Activated CD8-positive, alpha-beta memory T cell treated with anti-CD3 and anti-CD28 coated beads for 36 hours (primary cell): ENCODE measurements around the gene ARHGAP28. TPM values are rescaled to one million over a fixed set of nuclear protein-coding genes. Genes with fewer than 3 reads are reported as not detected.
"Not testable (repeated sequence)": the region's sequence is repeated elsewhere in the genome, so short reads cannot be mapped to it uniquely, and the experiment has no call there.

ENCODE experiments used
- CTCF ChIA-PET: fragments of 350-600 bp; sonication (Branson Sonifier 250); formaldehyde crosslinking; loops from one replicate; lab custom pipeline; 2021; ENCODE audit warnings: antibody characterized with exemption; lab: Charles Lee
- POLR2A ChIA-PET: fragments of 350-600 bp; sonication (Branson Sonifier 250); formaldehyde crosslinking; loops from one replicate; lab custom pipeline; 2021; ENCODE audit warnings: antibody characterized with exemption; lab: Charles Lee
- total RNA-seq, 2 experiments: library from RNA; stranded (reverse); gene quantifications; one replicate each; pipeline ENCODE4 v1.2.3, GENCODE V29; 2021

Gene ARHGAP28
- total RNA-seq, 2 experiments from 2014 or later = not detected

DNA sequence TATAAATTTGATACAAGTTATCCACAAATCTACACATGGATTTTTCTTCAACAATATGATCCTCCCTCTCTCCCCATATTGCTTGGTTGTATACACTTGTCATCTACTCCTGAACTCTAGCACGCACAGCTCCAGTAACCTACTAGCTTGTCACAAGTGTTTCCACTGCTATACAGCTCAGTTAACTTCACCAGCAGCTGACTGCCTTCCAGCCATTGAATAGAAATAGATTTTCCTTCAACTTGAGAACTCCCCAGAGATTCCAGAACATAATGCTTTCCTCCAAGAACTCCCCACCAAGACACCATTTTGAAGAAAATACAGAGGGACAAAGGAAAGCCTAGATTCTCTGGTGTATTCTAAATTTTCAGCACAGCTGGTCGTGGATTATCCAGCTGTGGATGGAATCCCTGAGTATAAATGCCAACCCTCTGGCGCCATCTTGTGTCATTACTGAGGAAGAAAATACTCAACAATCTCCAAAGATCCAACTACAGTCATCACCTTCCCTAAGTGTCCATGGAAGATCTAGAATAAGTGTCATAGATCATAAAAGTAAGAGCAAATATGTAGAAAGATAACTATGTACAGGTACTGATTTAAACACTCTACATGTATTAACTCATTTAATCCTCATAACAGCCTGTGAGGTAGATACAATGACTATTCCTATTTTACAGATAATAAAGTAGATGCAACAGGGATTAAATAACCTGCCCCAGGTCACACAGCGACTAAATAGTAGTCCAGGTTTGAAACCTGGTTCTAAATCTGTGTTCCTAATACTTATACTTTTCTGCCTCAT, 156.7 kb downstream of the ARHGAP28 start:
- CTCF ChIA-PET = no interaction called here
- POLR2A ChIA-PET = no interaction called here

DNA sequence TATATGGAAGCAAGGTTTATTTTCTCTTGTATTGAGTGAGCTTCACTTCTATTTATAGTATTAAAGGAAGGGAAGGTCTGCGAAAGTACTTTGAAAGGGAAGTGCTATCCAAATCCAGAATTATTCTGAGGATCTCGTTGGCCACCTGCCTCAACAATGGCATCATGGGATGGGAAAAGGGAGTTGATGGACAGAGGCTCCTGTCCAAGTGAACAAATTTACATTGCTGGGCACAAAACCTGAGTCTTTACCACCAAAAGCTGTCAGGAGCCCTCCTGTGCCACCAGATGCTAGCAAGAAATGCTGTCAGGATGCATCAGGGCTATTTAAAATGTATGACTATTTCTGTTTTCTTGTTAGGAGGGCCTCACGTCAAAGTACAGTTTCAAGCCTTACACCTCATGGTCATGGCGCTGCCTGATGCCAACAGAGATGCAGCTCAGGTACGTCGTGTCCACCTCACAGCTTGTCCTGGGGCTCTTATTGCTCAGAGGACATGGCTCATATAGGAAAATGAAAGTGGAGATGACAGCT, 157.3 kb downstream of the ARHGAP28 start:
- POLR2A ChIA-PET = no interaction called here
- CTCF ChIA-PET = no interaction called here

DNA sequence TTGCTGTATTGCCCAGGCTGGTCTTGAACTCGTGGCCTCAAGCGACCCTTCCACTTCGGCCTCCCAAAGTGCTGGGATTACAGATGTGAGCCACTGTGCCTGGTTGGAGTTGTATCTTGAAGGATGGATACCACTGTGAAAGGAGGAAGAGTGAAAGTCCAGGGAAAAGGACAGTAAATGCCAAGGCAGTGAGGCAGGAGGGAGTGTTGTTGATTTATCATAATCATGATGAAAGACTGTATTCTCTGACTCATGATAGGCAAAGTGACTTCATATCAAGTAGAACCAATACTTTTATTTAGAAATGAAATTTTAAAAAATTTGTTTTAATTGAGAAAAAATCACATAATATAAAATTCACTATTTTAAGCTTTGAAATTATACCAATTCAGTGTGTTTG, 162.3 kb downstream of the ARHGAP28 start:
- POLR2A ChIA-PET = no interaction called here
- CTCF ChIA-PET = no interaction called here

GRCh38 chr18:6901286-6901926, 171.9 kb downstream of the ARHGAP28 start:
- ChIA-PET CTCF (no interaction called here), POLR2A (no interaction called here)

DNA sequence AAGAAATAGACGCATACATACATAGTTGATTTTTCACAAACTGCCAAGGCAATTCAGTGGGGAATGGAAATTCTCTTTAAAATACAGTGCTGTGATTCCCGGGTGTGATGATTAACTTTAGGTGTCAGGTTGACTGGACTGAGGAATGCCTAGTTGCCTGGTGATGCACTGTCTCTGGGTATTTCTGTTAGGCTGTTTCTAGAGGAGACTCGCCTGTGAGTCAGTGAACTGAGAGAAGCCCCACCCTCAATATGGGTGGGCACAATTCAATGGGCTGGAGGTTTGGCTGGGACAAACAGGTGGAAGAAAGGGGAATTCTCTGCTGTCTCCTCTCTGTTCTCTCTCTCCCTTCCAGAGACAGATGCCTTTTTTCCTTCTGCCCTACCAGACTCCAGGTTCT, 187.6 kb downstream of the ARHGAP28 start:
- CTCF ChIA-PET = no interaction called here

GRCh38 chr18:6920099-6920955, 190.8 kb downstream of the ARHGAP28 start:
- ChIA-PET CTCF (no interaction called here), POLR2A (no interaction called here)

More for the DNA sequence above, 187.6 kb downstream of the ARHGAP28 start:
- POLR2A ChIA-PET = no interaction called here

GRCh38 chr18:6921571-6921970, 192.1 kb downstream of the ARHGAP28 start:
- ChIA-PET CTCF (no interaction called here), POLR2A (no interaction called here)

DNA sequence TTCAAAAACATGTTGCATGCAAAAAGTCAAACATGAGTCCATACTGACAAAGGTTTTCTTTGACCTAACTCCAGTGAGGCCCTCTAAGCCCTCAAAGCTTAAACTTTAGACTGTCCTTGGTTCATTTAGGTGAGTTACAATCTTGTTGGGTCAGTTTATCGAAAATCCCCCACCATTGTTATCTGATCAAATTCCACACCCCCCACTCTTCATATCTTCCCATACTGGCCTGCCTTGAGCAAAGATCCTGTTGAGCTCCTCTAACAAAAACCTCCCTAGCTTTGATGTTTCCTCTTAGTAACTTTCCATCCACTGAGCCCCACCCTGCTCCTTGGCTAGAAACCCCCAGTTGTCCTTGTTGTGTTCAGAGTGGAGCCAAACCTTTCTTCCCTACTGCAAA, 193.7 kb downstream of the ARHGAP28 start:
- CTCF ChIA-PET = no interaction called here
- POLR2A ChIA-PET = no interaction called here

DNA sequence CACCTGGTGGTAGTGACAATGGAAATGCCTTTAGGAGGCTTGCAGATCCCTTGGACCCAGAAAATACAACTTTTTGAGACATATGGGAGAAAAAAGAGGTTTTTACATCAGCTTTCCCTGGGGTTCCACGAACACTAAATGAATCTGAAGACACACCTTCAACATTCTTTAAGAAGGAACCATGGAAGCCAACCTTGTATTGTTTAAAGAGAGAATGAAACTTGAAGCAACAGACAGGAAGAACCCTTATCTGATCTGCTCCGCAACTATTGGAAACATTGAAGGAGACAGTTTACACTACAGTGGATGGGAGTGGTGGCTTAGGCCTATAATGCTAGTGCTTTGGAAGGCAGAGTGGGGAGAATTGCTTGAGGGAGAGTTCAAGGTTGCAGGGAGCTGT, 197.6 kb downstream of the ARHGAP28 start:
- POLR2A ChIA-PET = no interaction called here
- CTCF ChIA-PET = no interaction called here

DNA sequence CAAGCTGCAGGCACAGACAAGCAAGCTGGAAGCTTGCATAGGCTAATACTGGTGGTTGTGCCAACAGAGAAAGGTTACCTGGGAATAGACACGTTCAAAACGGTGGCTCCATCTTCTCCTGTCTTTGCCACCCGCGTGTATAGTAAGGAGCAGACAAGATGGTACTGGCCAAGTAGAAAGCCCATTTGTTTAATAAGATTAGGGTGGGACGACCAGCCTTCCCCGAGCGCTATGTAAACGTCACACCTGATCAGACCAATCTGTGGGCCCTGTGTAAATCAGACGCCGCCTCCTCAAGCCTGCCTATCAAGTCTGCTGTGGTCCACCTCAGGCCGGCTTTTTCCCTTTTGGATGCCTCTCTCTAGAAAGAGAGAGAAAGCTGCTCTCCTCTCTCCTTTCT, 198.8 kb downstream of the ARHGAP28 start:
- ChIA-PET CTCF (no interaction called here), POLR2A (no interaction called here)

GRCh38 chr18:6929370-6930102, 200.0 kb downstream of the ARHGAP28 start:
- POLR2A ChIA-PET = no interaction called here
- CTCF ChIA-PET = no interaction called here

GRCh38 chr18:6934859-6935258, 205.3 kb downstream of the ARHGAP28 start:
- CTCF ChIA-PET = no interaction called here
- POLR2A ChIA-PET = no interaction called here

- POLR2A ChIA-PET = no interaction called here
- CTCF ChIA-PET = no interaction called here
These were observed 208.5 kb downstream of the ARHGAP28 start for GRCh38 chr18:6938003-6938402.

GRCh38 chr18:6938403-6938802, 208.9 kb downstream of the ARHGAP28 start:
- CTCF ChIA-PET, POLR2A ChIA-PET: not testable (repeated sequence)

DNA sequence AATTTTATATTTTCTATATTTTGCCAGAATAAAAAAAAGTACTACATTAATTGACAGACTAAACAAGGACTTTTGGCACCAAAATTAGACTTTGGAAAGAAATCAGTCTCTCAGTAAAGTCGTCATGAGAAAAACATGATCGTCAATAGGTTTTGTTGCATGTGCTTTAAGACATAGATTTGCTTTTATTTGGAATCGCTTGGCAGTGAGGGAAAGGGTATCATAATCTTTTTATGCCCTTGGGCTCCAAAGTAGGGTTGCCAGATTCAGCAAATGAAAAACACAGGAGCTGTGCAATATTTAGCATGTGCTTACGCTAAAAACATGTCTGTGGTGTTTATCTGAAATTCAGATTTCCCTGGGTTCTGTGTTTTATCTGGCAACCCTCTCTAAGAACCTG, 210.5 kb downstream of the ARHGAP28 start:
- CTCF ChIA-PET = no interaction called here
- POLR2A ChIA-PET = no interaction called here

GRCh38 chr18:6940451-6940850, 210.9 kb downstream of the ARHGAP28 start:
- CTCF ChIA-PET = no interaction called here

GRCh38 chr18:6941996-6942395, 212.5 kb downstream of the ARHGAP28 start:
- ChIA-PET CTCF (no interaction called here), POLR2A (no interaction called here)

More at GRCh38 chr18:6940451-6940850, 210.9 kb downstream of the ARHGAP28 start:
- POLR2A ChIA-PET = no interaction called here

DNA sequence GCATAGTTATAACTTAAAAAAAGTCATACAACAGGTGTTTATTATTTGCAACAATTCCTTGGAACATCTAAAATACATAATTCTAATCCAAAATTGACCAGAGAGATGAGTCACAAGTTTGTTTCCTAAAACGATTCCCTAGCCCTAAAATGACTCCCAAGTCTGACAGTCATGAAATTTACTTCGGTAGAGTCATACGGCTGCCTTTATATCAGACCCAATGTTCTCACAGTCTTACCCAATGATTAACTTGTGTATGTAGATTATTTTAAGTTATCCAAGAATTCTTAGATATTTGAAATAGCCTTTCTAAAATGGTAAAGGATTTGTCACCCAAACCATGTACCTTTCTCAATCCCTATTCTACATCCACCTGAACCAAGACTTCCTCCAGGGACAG, 213.2 kb downstream of the ARHGAP28 start:
- POLR2A ChIA-PET = no interaction called here
- CTCF ChIA-PET = no interaction called here

DNA sequence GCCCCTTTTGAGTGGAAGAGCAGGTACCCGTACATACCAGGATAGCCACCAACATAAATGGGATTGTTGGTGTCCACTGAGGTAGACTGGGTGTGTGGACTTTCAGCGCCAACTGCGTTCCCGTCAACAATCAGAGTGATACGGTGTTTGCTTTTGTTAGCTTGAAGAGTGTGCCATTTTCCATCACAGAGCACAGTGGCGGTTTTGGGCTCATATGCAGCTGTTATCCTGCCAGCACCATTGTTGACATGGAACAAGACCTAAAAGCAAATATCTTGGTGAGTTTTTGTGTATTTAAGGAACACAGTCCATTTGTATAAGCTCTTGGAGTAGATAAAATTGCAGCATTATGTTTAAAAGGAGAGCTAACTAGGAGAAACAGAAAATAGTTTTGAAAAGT, 213.6 kb downstream of the ARHGAP28 start:
- POLR2A ChIA-PET = no interaction called here
- CTCF ChIA-PET = no interaction called here
